ENCODE results near the gene AP1S2.

GRCh38 chrX:15856222-15856587 is 1.6 kb upstream of the AP1S2 start:
- TF ChIP-seq CTCF (IDR thresholded peaks at IDR 0.05), result no peak
- TF ChIP-seq EZH2 (IDR thresholded peaks at IDR 0.05), result no peak
